ENCODE data around the gene MROH2B.

DNA sequence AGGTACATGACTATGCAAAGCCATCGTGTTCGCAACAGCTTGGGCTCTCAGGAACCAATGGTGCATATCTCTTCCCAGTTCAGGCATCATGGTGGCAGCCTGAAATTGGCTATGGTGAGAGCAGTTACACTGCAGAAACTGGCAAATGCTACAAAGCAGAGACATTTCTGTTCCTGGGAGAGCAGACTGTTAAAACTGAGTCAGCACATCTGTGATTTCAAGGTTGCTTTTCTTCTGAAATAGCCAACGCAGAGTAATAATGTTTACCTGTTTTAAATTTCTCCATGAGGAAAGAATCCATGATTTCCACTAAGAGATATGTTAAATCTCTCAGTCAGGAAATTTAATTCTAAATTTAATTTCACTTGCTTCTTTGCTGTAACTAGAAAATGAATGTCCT is 114.1 kb downstream of the MROH2B start:
- TF ChIP-seq, protein P1, sequence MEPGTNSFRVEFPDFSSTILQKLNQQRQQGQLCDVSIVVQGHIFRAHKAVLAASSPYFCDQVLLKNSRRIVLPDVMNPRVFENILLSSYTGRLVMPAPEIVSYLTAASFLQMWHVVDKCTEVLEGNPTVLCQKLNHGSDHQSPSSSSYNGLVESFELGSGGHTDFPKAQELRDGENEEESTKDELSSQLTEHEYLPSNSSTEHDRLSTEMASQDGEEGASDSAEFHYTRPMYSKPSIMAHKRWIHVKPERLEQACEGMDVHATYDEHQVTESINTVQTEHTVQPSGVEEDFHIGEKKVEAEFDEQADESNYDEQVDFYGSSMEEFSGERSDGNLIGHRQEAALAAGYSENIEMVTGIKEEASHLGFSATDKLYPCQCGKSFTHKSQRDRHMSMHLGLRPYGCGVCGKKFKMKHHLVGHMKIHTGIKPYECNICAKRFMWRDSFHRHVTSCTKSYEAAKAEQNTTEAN (CRISPR knock-in tag; conservative IDR thresholded peaks at IDR 0.05): no peak
- TF ChIP-seq, protein P2, sequence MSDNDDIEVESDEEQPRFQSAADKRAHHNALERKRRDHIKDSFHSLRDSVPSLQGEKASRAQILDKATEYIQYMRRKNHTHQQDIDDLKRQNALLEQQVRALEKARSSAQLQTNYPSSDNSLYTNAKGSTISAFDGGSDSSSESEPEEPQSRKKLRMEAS (IDR thresholded peaks at IDR 0.05): no peak
- TF ChIP-seq HNF4A (CRISPR knock-in tag; IDR thresholded peaks at IDR 0.05): no peak
- TF ChIP-seq HDAC2 (CRISPR knock-in tag; IDR thresholded peaks at IDR 0.05): no peak
- no peak for TF ChIP-seq MAZ (IDR thresholded peaks at IDR 0.05; ENCODE audit: borderline replicate concordance, low read depth, low read length)
- TF ChIP-seq MAZ (CRISPR knock-in tag; IDR thresholded peaks at IDR 0.05; ENCODE audit: low read depth): no peak
- no peak for TF ChIP-seq NCOR1 (IDR thresholded peaks at IDR 0.05; ENCODE audit: borderline replicate concordance, low read length)
- TF ChIP-seq SP1 (IDR thresholded peaks at IDR 0.05): no peak
- TF ChIP-seq SP1 (CRISPR knock-in tag; IDR thresholded peaks at IDR 0.05): no peak
- no peak for TF ChIP-seq GATAD1 (CRISPR knock-in tag; IDR thresholded peaks at IDR 0.05)
- TF ChIP-seq, protein P3, sequence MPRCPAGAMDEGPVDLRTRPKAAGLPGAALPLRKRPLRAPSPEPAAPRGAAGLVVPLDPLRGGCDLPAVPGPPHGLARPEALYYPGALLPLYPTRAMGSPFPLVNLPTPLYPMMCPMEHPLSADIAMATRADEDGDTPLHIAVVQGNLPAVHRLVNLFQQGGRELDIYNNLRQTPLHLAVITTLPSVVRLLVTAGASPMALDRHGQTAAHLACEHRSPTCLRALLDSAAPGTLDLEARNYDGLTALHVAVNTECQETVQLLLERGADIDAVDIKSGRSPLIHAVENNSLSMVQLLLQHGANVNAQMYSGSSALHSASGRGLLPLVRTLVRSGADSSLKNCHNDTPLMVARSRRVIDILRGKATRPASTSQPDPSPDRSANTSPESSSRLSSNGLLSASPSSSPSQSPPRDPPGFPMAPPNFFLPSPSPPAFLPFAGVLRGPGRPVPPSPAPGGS (CRISPR knock-in tag; IDR thresholded peaks at IDR 0.05): no peak
- no peak for TF ChIP-seq ZBTB38 (CRISPR knock-in tag; IDR thresholded peaks at IDR 0.05)

Measured in HepG2 (cell line).